GM19372 (cell line): ENCODE results near the gene ODF2L.

Source experiments
- ATAC-seq: cut with Tn5 transposase; IDR thresholded peaks from one replicate; pipeline ENCODE4 v1.9.1; 2021; ENCODE audit warnings: mild to moderate bottlenecking, low read depth, moderate library complexity; ENCODE audit not compliant: unreplicated experiment

The ODF2L gene

DNA sequence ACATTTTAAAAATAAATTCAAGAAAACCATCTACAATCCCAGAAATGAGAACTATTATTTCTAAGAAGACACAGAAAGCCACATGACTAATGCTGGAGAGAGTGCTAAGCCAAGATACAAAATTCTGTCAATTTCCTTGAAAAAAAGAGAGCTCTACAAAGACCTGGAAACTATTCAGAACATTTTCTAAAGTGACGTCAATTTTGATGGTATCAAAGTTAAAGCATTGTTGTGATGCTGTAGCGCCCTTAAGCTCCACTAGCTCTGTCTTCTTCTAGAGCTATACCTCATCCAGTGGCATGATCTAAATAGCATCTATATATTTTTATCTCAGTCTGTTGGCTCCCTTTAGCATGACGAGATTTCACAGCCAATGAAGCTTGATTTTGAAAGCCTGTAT is 73.9 kb downstream of the ODF2L start:
- no peak for ATAC-seq

DNA sequence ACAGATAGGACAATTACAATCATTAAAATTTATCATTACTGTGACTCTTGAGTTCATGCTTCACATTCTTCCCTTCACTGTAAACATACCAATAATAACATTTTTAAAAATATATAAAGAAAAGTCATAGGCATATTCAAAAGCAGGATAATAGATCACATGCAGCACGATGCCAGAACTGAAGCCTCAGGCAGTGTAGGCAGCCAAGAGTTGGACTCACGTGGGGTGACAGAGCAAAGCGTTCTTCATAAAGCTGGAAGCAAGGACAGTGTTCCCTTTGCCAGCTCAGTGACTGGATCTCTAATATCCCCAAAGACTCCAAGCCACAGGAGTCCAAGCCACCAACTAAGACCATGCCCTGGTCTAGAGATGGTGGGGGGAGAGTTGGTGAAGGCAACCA is 77.7 kb downstream of the ODF2L start:
- ATAC-seq: no peak

DNA sequence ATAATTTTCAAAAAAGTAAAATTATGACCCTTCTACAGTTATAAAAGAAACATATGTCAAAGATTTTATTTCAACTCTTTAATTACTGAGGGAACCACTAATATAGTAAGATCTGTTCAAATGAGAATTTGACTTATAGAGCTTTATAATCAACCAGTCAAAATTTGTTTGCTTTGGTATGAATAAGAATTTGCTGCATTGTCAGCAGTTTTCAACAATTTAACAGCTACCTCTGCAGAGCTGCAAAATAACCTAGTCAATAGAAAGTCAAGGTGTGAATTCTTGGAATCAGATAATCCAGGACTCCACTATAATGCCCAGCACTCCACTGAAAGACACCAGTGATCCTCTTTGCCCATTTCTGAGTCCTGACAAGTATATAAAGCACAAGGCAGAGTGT is 78.2 kb downstream of the ODF2L start:
- no peak for ATAC-seq

GRCh38 chr1:86305731-86306130 is 90.4 kb downstream of the ODF2L start:
- ATAC-seq: no peak

- no peak for ATAC-seq
These were observed 93.0 kb downstream of the ODF2L start for GRCh38 chr1:86303041-86303690.
